ENCODE measurements around the gene THEMIS. TPM values are rescaled to one million over a fixed set of nuclear protein-coding genes. Genes with fewer than 3 reads are reported as not detected.

Gene THEMIS
- total and polyA plus RNA-seq, 2 experiments from 2014 or later: not detected

GRCh38 chr6:127945434-127946097 lies 44.7 kb upstream of the THEMIS start:
- DNase-seq (ENCODE audit: low spot score): no peak
- Histone ChIP-seq H2AFZ (no peak overlapping the region), H3K27ac (no peak overlapping the region), H3K9me2 (replicated peaks; ENCODE audit: insufficient read depth) (no peaks in the 10 kb centered on the region), H3K79me2 (no peaks in the 10 kb centered on the region), H3K27me3 (no peaks in the 10 kb centered on the region), H3K4me1 (ENCODE audit: insufficient read depth) (no peaks in the 10 kb centered on the region), H3K4me3 (no peak overlapping the region), H3K9me3 (ENCODE audit: low read depth) (no peaks in the 10 kb centered on the region), H3K36me3 (replicated peaks; ENCODE audit: insufficient read depth, low read depth) (no peaks in the 10 kb centered on the region), H3K4me2 (no peak overlapping the region), H4K20me1 (ENCODE audit: insufficient read depth, poor library complexity, severe bottlenecking) (no peaks in the 10 kb centered on the region)
- TF ChIP-seq CTCF (IDR thresholded peaks at IDR 0.05; ENCODE audit: poor library complexity) (no peak), EZH2 (IDR thresholded peaks at IDR 0.05; ENCODE audit: borderline replicate concordance) (no peak), EZH2phosphoT487 (IDR thresholded peaks at IDR 0.05; ENCODE audit: low read depth, severe bottlenecking, unreplicated experiment) (no peak)
- WGBS (ENCODE audit: low lambda C conversion rate, missing lambda C conversion rate): 93% methylated on average over 3 of the region's 3 CpGs

GRCh38 chr6:127941228-127941627 lies 40.4 kb upstream of the THEMIS start:
- no peak overlapping the region for H3K4me2 ChIP-seq
- H3K9me2 ChIP-seq (replicated peaks; ENCODE audit: insufficient read depth): no peaks in the 10 kb centered on the region
- 64% methylated on average over 5 of the region's 5 CpGs for WGBS (ENCODE audit: low lambda C conversion rate, missing lambda C conversion rate)
- H3K4me3 ChIP-seq: no peak overlapping the region
- no peaks in the 10 kb centered on the region for H3K4me1 ChIP-seq (ENCODE audit: insufficient read depth)
- no peaks in the 10 kb centered on the region for H3K36me3 ChIP-seq (replicated peaks; ENCODE audit: insufficient read depth, low read depth)
- DNase-seq (ENCODE audit: low spot score): no peak
- H3K79me2 ChIP-seq: no peaks in the 10 kb centered on the region
- H2AFZ ChIP-seq: no peak overlapping the region
- no peaks in the 10 kb centered on the region for H4K20me1 ChIP-seq (ENCODE audit: insufficient read depth, poor library complexity, severe bottlenecking)
- H3K27me3 ChIP-seq: no peaks in the 10 kb centered on the region
- H3K27ac ChIP-seq: no peak overlapping the region
- TF ChIP-seq CTCF (IDR thresholded peaks at IDR 0.05; ENCODE audit: poor library complexity) (no peak), EZH2 (IDR thresholded peaks at IDR 0.05; ENCODE audit: borderline replicate concordance) (no peak), EZH2phosphoT487 (IDR thresholded peaks at IDR 0.05; ENCODE audit: low read depth, severe bottlenecking, unreplicated experiment) (no peak)
- H3K9me3 ChIP-seq (ENCODE audit: low read depth): no peaks in the 10 kb centered on the region

- H4K20me1 ChIP-seq (ENCODE audit: insufficient read depth, poor library complexity, severe bottlenecking): no peaks in the 10 kb centered on the region
- H3K9me2 ChIP-seq (replicated peaks; ENCODE audit: insufficient read depth): no peaks in the 10 kb centered on the region
- no peak overlapping the region for H3K4me3 ChIP-seq
- TF ChIP-seq EZH2 (IDR thresholded peaks at IDR 0.05; ENCODE audit: borderline replicate concordance) (no peak), EZH2phosphoT487 (IDR thresholded peaks at IDR 0.05; ENCODE audit: low read depth, severe bottlenecking, unreplicated experiment) (no peak), CTCF (IDR thresholded peaks at IDR 0.05; ENCODE audit: poor library complexity) (no peak)
- H3K27ac ChIP-seq: peak overlapping the region; percentile 52
- H2AFZ ChIP-seq: peak overlapping the region; percentile 20
- H3K4me1 ChIP-seq (ENCODE audit: insufficient read depth): no peaks in the 10 kb centered on the region
- no peaks in the 10 kb centered on the region for H3K79me2 ChIP-seq
- H3K27me3 ChIP-seq: no peaks in the 10 kb centered on the region
- no peaks in the 10 kb centered on the region for H3K9me3 ChIP-seq (ENCODE audit: low read depth)
- 39% methylated on average over 3 of the region's 3 CpGs for WGBS (ENCODE audit: low lambda C conversion rate, missing lambda C conversion rate)
- no peak for DNase-seq (ENCODE audit: low spot score)
- no peaks in the 10 kb centered on the region for H3K36me3 ChIP-seq (replicated peaks; ENCODE audit: insufficient read depth, low read depth)
- no peak overlapping the region for H3K4me2 ChIP-seq
These were observed 38.7 kb upstream of the THEMIS start for GRCh38 chr6:127939442-127940066.

Measured in hepatocyte (in vitro differentiated cells).